ENCODE results near the gene CASP2.

The CASP2 gene

DNA sequence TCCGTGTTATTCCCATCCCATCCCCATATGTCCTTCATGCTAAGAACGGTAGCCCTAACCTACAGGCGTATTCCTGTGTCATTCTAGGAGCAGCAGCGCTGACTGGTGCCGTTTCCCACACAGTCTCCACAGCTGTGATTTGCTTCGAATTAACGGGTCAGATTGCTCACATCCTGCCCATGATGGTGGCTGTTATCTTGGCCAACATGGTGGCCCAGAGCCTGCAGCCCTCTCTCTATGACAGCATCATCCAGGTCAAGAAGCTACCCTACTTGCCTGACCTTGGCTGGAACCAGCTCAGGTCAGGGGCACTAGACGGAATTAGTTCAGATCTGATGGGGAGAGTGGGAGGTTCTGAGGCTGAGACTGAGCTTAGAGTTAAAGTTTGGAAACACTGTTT lies 53.7 kb downstream of the CASP2 start:
- DNase-seq = no peak

DNA sequence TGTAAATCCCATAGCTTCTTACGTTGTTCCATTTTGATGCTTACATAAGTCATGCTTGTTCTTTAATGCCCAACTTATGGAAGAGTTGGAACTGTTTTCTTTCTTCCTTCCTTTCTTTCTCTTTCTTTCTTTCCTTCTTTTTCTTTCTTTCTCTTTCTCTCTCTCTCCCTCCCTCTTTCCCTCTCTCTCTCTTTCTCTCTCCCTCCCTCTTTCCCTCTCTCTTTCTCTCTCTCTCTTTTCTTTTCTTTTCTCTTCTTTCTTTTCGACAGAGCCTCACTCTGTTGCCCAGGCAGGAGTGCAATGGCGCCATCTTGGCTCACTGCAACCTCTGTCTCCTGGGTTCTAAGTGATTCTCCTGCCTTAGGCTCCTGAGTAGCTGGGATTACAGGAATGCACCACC lies 55.4 kb downstream of the CASP2 start:
- no peak for DNase-seq

DNA sequence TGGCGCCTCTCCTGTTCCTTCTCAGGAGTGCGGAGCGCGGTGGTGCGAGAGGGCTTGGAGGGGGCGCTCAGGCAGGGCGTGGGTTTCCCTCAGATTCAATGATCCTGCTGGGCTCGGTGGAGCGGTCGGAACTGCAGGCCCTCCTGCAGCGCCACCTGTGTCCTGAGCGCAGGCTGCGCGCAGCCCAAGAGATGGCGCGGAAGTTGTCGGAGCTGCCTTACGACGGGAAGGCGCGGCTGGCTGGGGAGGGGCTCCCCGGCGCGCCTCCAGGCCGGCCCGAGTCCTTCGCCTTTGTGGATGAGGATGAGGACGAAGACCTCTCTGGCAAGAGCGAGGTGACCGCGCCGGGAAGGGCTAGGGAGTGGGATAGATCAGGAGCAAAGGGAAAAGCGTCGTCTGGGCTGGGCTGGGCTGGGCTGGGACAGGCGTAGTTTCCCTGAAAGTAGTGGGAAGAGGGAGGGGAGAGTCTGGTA lies 57.3 kb downstream of the CASP2 start:
- DNase-seq = no peak

DNA sequence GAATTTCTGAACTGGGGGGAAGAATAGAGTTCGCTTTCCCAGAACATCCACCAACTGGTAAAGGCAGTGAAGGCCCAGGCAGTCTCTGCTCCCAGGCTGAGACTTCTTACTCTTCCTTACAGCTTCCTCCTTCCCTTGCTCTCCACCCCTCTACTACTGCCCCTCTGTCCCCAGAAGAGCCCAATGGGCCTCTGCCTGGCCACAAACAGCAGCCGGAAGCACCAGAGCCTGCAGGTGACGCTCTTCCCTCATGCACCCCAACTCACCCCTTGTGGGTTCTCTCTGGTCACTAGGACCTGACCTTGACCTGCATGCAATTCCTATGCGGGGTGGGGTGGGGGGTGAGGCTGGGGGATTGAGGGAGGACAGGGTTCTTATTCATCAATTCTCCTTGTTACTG lies 57.9 kb downstream of the CASP2 start:
- no peak for DNase-seq

DNA sequence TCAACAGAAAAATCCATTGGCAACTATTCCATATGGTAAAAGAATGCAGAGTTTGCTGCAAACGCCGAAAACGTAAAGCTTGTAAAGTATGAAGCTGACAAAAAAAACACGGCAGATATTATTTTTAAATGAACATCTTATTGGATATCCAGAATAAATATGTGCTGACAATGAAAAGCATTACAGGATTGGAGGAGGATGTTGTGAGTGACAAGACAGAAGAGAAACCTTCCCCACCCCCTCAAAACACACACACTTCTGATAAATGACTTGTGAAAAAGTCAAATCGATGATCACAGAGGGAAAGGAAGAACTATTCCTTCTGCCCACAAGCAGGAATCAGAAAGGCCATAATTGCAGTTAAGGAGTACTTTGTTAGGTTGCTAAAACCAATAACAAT lies 59.8 kb downstream of the CASP2 start:
- DNase-seq = no peak

DNA sequence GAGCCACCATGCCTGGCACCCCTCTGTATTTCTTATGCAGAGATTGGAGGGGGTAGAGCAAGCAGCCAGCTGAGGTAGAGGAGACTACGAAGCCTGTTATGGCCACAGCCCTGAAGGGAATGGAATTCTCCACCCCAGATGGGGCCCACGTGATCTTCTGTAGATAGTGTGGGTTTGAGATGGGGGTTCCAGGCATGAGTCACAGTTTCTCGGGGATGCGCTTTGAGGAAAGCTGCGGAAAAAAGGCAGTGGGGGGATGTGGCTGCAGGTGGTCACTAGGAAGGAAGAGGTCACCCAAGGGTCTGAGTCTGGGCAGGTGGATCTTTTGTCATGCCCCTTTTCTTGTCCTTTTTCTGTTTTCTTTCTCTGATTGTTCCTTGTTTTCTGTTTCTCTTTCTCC lies 62.9 kb downstream of the CASP2 start:
- DNase-seq = no peak

DNA sequence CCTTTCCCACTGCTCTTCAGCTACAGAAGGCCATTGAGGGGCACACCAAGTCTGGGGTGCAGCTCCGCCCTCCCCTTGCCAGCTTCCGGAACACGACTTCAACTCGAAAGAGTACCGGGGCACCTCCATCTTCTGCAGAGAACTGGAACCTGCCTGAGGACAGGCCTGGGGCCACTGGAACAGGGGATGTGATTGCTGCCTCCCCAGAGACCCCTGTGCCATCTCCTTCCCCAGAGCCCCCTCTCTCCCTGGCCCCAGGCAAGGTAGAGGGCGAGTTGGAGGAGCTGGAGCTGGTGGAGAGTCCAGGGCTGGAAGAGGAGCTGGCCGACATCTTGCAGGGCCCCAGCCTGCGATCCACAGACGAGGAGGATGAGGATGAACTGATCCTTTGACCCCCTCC lies 63.4 kb downstream of the CASP2 start:
- DNase-seq = no peak

DNA sequence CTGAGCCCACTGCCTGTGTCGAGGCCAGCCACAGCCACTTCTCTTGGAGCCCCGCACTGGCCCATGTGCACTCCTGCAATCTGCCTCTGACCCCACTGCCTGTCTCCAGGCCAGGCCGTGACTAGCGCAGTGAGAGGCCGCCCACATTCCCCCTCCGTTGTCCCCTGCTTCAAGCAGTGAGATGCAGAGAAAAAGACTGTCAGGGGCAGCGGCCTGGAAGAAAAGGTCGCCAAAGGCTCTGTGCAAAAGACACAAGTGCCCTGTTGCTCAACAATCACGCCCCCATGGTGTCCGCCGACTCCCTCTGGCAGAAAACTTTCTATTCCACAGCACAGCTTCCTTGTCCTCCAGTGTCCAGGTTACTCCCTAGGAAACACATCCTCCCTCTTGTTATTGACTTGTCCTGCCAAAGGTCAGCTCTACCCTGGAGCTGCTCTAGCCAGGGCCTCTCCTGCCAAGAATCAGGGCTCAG lies 64.4 kb downstream of the CASP2 start:
- no peak for DNase-seq

DNA sequence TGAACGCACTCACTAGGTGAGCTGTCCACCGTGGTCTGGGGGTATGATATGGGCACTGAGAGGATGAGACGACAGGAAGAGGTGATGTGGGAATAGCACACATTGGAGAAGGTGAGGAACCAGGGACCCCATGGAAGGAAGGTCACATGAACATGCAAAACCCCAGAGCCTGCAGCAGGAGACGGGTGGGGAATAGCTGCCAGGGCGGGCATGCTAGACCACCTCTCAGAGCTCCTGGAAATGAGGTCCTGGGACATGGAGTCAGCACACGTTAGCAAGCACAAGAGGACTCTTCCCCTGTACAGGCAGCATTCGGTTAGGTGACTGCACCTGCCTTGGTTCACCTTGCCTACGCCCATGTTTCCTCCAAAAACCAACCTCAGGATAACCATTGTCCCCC lies 66.2 kb downstream of the CASP2 start:
- no peak for DNase-seq

DNA sequence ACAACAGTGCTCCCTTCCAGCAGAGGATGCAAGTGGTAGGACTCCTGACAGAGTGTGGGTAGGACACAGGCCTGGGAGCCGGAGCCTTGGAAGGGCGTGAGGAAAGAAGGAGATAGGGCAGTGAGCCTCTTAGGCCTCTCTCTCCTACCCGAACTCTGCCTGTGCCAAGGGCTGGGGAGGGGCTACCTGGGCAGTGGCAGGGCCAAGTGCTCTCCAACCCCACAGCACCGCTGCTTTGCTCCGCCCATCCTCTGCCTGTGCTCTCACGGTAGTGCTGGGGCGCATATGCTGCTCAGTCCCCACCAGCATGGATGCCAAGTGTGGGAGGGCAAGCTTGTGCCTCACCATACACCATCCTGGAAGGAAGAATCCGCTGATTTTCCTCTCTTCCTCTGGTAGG lies 66.8 kb downstream of the CASP2 start:
- DNase-seq = no peak

DNA sequence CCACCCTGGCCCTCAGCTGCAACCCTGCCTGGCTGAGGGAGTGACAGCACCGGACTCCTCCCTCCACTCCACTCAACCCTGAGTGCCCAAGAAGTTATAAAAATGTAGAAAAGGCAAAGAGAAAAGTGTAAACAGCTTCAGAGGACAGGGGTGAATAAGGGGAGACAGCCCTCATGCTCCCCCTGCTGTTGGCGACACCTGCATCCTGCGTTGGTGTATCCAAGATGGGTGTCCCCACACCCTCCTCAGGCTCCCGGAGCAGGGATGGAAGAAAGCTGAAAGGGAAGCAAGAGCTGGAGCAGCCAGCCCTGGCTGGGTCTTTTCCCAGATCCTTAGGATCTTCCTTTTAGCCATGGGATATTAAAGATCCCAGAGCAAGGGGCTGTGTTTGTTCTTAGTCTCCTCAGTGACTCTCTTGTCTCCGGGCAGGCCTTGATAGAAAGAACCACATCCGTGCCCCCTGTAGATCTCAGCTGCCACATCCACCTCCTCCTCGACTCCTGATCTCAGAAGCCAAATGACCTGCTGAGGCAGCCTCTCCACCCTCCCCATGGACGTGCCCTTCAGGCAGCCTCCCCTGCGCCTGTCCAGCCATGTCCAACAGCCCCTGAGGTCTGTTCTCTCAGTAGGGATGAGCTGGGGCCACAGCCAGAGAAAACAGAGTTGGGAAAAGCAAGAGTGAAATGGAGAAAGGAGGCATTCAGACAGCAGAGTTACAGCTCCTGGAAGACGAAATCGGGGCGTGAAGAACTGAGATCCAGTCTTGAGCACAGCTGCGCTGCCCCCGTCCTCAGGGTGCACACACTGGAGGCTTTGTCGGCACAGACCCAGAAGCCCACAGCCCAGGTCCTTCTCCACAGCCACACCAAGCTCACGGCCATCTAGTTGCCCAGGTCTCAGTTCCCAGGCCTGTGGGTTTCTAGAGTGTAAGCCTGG lies 67.6 kb downstream of the CASP2 start:
- DNase-seq = no peak

DNA sequence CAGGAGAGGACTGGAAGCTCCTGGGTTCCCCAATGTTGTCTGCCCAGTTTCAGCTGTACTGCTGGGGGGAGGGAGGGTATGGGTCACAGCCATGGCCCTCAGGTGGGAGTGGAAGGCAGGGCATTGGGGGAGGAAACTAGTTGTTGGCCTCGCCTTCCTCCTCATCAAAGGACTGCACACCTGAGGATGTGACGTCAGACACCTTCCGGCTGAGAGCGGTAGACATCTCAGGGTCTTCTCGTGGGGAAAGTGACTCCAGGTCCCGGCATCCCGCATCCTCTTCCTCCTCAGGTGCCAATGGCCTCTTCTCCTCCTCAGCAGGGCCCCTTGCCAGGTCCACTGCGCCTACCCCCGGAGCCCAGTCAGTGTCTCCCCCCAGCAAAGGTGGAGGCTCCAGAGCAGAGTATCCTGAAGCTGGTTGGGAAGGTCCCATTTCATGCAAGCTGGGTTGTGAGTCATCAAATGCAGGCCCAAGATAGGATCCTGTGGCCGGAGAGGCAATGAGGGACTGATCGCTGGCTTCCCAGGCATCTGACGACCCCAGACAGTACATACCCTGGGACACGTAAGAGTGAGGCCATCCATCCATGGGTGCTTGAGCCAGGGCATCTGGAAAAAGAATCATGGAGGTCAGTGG lies 68.4 kb downstream of the CASP2 start:
- DNase-seq = no peak
